Karpas-422 (cell line): ENCODE data around the gene SLC12A7. TPM values are rescaled to one million over a fixed set of nuclear protein-coding genes. Genes with fewer than 3 reads are reported as not detected.

Experiments used
- DNase-seq: peaks from one replicate; pipeline ENCODE4 v3.0.0-alpha.2; 2015
- H2AFZ ChIP-seq: fragments of 200-600 bp; sonication (generic); 2 replicates; pipeline ENCODE4 v1.6.1; 2014; ENCODE audit warnings: antibody characterized with exemption, low read length, mixed read lengths
- H3K27ac ChIP-seq: fragments of 200-600 bp; sonication (generic); 2 replicates; pipeline ENCODE4 v1.5.1; 2014; ENCODE audit warnings: mild to moderate bottlenecking, low read length, moderate library complexity
- H3K27me3 ChIP-seq: fragments of 200-600 bp; sonication (generic); 2 replicates; pipeline ENCODE4 v1.6.1; 2014; ENCODE audit warnings: low read length, mixed read lengths
- H3K36me3 ChIP-seq: fragments of 200-600 bp; sonication (generic); 2 replicates; pipeline ENCODE4 v1.6.1; 2014; ENCODE audit warnings: low read length, mixed read lengths; ENCODE audit not compliant: insufficient read depth
- H3K4me1 ChIP-seq: fragments of 200-600 bp; sonication (generic); 2 replicates; pipeline ENCODE4 v1.6.1; 2014; ENCODE audit warnings: mild to moderate bottlenecking, low read length, mixed read lengths
- H3K4me2 ChIP-seq: fragments of 200-600 bp; sonication (generic); 2 replicates; pipeline ENCODE4 v1.6.1; 2014; ENCODE audit warnings: low read length, low read depth, mild to moderate bottlenecking; ENCODE audit not compliant: poor library complexity, severe bottlenecking
- H3K4me3 ChIP-seq: fragments of 200-600 bp; sonication (generic); 2 replicates; pipeline ENCODE4 v1.5.1; 2014; ENCODE audit warnings: mild to moderate bottlenecking, antibody characterized with exemption, low read length, mixed read lengths
- H3K79me2 ChIP-seq: fragments of 200-600 bp; sonication (generic); 2 replicates; pipeline ENCODE4 v1.6.1; 2014; ENCODE audit warnings: mild to moderate bottlenecking, low read length, mixed read lengths
- H3K9ac ChIP-seq: fragments of 200-600 bp; sonication (generic); 2 replicates; pipeline ENCODE4 v1.6.0; 2014; ENCODE audit warnings: low read length
- H3K9me2 ChIP-seq: fragments of 200-600 bp; sonication (generic), shearing (Covaris generic); replicated peaks from 2 replicates; pipeline ENCODE4 v1.6.0; 2014; ENCODE audit warnings: mild to moderate bottlenecking, low read length, moderate library complexity; ENCODE audit not compliant: insufficient read depth
- H3K9me3 ChIP-seq: fragments of 300-700, 200-600 bp; sonication (generic); 2 replicates; pipeline ENCODE4 v1.6.1; 2014; ENCODE audit warnings: low read length, mixed read lengths
- H4K20me1 ChIP-seq: fragments of 200-600 bp; sonication (generic); 2 replicates; pipeline ENCODE4 v1.6.1; 2014; ENCODE audit warnings: mild to moderate bottlenecking, antibody characterized with exemption, low read length, low read depth; ENCODE audit not compliant: insufficient read depth
- total RNA-seq: library from RNA; depleted of rRNA; stranded (reverse); fragments of >200 nt; shearing (Covaris generic); gene quantifications from 2 replicates; pipeline ENCODE4 v1.2.3, GENCODE V29; 2014; ENCODE audit warnings: low replicate concordance

SLC12A7 gene
- total RNA-seq, 1 experiment from 2014 or later: not detected

DNA sequence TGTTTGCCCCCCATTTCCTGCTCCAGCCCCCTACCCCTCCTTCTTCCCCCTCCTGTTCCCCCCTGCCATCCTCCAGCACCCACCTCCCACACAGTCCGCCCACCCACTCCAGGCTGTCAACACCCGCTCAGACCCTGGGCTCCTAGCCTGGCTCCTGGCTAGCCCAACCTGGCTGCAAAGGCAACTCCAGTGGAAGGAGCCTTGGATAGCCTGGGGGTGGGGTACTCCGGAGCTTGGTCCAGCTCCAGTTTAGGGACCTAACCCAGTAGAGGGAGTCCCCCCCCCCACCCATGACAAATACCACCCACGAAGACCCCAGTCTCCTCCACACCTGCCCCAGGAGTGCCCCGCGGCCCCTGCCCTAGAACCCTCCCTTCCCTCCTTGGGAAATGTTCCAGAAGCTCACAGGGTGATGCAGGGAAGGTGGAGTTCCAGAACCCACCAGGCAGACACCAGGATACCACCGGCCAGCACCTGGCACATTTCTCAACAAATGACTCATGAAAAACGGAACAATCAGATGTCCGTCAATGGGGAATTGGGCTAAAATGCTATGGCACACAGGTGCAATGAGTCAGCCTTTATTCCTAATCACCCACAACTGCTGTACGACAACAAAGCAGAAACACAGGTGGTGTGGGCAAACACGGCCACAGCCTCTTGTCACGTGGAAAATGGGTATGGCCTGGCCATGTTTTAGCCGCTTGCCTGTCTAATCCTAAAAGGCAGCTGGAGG is 901 bp upstream of the SLC12A7 start:
- H3K9ac ChIP-seq: no peak overlapping the region
- H3K4me3 ChIP-seq: no peak overlapping the region
- H3K27ac ChIP-seq: no peak overlapping the region
- H3K27me3 ChIP-seq: no peaks in the 10 kb centered on the region
- no peaks in the 10 kb centered on the region for H3K9me2 ChIP-seq
- H3K79me2 ChIP-seq: no peaks in the 10 kb centered on the region
- peaks cover 6% of the 10 kb centered on the region; the same call in 1 of the 2 replicates for H3K4me1 ChIP-seq
- no peaks in the 10 kb centered on the region for H3K9me3 ChIP-seq
- no peaks in the 10 kb centered on the region for H4K20me1 ChIP-seq
- H2AFZ ChIP-seq: no peak overlapping the region
- H3K36me3 ChIP-seq: no peaks in the 10 kb centered on the region
- no peak for DNase-seq
- H3K4me2 ChIP-seq: no peak overlapping the region

DNA sequence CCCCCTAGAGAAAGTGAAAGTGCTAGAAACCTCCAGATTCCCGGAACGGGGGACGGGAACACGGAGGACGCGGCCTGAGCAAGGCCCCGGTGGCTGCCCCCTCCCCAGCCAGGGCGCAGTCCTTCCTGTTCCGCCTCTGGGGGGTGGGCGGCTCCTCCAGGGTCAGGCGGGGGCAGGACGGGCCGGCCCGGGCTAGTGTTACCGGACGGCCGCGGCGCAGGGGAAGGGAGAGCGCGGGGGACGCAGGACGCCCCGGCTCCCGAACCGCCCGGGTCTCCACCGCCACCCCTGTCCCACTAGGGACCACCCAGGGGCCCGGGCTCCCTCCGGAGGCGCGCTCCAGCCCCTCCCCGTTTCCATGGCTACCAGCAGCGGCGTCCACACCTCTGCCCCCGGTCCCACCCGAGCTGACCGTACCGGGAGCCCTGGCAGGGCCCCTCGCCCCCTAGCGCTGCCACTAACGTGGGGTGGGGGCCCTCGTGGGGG is 579 bp downstream of the SLC12A7 start:
- Histone ChIP-seq H2AFZ (no peak overlapping the region), H3K27me3 (no peaks in the 10 kb centered on the region), H3K9me3 (no peaks in the 10 kb centered on the region), H3K9me2 (no peaks in the 10 kb centered on the region), H3K4me2 (no peak overlapping the region), H3K27ac (no peak overlapping the region), H3K9ac (no peak overlapping the region), H3K79me2 (no peaks in the 10 kb centered on the region), H3K4me3 (no peak overlapping the region), H3K4me1 (no peaks in the 10 kb centered on the region), H3K36me3 (no peaks in the 10 kb centered on the region), H4K20me1 (no peaks in the 10 kb centered on the region)
- no peak for DNase-seq

DNA sequence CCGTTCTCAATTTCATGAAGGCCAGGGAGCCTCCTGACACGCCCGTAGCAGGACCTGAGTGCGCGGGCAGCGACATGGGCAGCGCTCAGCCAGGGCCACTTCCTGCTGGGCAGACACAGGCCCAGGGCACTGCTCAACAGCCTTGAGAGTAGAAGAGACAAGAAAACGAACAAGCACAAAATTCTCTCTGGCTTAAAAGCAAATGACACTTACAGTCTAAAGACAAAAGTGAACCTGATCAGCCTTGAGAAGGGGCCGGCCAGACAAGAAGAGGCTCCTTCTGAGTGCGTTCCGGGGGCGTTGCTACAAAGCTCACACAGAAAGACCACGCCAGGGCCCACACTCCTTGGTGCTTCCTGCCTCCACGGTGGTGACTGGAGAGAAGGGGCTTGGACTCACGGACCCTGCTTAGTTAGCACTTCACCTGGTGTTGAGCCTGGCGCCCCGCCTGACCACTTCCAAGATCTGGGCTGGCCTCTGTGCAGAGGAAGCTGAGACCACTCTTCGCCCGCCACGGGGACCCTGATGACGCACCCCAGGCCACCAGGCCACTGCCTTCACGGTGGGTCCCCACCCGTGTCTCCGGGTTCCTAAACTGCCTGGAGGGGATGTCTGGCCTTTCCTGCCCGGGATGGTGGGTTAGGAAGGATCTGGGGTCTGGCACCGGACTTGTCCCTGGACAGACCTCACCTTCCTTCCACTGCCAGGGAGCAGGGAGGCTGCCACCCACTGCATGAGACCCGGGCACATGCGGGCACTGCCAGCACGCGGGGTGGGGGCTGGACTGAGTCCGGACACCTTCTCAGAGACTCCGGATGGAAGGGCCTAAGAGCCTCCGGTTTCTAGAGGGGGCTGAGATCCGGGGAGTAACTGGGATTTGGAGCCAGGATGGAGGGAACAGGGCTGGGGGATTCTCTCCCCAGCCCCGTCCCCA is 1.3 kb downstream of the SLC12A7 start:
- Histone ChIP-seq H3K9ac (no peak overlapping the region), H3K9me3 (no peaks in the 10 kb centered on the region), H3K36me3 (no peaks in the 10 kb centered on the region), H4K20me1 (no peaks in the 10 kb centered on the region), H3K9me2 (no peaks in the 10 kb centered on the region), H3K4me2 (no peak overlapping the region), H2AFZ (no peak overlapping the region), H3K4me3 (no peak overlapping the region), H3K27me3 (no peaks in the 10 kb centered on the region), H3K4me1 (no peaks in the 10 kb centered on the region), H3K79me2 (no peaks in the 10 kb centered on the region), H3K27ac (no peak overlapping the region)
- DNase-seq: no peak

DNA sequence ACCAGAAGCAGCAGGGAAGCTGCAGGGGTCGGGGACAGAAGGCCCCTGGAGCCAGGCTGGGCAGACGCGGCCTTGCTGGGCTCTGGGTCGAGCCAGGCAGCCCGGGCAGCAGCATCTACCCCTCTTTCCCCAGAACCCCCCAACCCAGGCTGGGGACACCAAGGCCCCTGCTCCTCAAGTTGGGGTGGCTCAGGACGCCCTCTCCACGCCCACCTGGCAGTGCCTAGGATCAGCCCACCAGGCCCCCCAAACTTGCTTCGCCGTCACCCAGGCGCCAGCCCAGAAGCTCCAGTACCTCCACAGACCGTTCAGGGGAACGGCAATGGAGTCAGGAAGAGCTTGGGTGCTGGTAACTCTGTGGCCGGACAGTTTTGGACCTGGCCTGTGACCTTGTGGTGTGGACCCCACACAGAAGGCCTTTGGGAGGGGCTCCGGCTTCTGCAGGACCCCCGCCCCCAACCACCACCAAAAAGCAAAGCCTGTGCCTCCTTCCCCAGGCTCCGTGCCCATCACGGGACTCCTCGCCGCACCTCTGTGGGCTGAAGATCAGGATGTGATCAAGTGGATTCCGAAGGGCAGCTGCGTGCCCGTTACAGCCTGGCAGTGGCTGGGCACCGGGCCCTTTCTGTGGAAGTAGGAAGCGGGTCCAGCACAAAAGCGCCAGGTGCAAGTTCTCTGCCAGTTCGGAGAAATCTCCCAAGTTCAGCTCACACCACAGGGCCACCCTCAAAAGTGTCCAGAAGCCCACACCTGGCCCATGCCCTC is 2.1 kb downstream of the SLC12A7 start:
- Histone ChIP-seq H3K9ac (no peak overlapping the region), H3K4me1 (no peaks in the 10 kb centered on the region), H3K79me2 (no peaks in the 10 kb centered on the region), H3K27ac (no peak overlapping the region), H4K20me1 (no peaks in the 10 kb centered on the region), H3K27me3 (no peaks in the 10 kb centered on the region), H3K4me2 (no peak overlapping the region), H3K36me3 (no peaks in the 10 kb centered on the region), H3K9me2 (no peaks in the 10 kb centered on the region), H3K4me3 (no peak overlapping the region), H2AFZ (no peak overlapping the region), H3K9me3 (no peaks in the 10 kb centered on the region)
- DNase-seq: no peak

DNA sequence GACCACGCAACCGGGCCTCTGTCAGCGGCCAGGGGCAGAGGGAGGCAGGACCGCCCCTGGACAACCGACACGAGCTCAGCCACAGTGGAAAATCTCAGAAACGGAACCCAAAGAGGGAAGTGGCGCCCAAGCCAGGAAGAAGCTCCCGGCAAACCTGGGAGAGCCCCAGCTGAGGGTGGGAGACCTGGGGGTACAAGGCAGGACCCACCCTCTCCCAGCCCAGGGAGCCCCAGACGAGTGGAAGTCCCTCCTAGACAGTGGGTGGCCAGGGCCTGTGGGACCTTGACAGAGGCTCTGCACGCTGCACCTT is 3.0 kb downstream of the SLC12A7 start:
- H3K9ac ChIP-seq: no peak overlapping the region
- no peak overlapping the region for H2AFZ ChIP-seq
- no peaks in the 10 kb centered on the region for H3K36me3 ChIP-seq
- H3K79me2 ChIP-seq: no peaks in the 10 kb centered on the region
- no peaks in the 10 kb centered on the region for H3K9me3 ChIP-seq
- no peaks in the 10 kb centered on the region for H3K27me3 ChIP-seq
- H3K4me1 ChIP-seq: no peaks in the 10 kb centered on the region
- H3K4me3 ChIP-seq: no peak overlapping the region
- H3K4me2 ChIP-seq: no peak overlapping the region
- H3K9me2 ChIP-seq: no peaks in the 10 kb centered on the region
- H3K27ac ChIP-seq: no peak overlapping the region
- no peaks in the 10 kb centered on the region for H4K20me1 ChIP-seq
- DNase-seq: no peak

DNA sequence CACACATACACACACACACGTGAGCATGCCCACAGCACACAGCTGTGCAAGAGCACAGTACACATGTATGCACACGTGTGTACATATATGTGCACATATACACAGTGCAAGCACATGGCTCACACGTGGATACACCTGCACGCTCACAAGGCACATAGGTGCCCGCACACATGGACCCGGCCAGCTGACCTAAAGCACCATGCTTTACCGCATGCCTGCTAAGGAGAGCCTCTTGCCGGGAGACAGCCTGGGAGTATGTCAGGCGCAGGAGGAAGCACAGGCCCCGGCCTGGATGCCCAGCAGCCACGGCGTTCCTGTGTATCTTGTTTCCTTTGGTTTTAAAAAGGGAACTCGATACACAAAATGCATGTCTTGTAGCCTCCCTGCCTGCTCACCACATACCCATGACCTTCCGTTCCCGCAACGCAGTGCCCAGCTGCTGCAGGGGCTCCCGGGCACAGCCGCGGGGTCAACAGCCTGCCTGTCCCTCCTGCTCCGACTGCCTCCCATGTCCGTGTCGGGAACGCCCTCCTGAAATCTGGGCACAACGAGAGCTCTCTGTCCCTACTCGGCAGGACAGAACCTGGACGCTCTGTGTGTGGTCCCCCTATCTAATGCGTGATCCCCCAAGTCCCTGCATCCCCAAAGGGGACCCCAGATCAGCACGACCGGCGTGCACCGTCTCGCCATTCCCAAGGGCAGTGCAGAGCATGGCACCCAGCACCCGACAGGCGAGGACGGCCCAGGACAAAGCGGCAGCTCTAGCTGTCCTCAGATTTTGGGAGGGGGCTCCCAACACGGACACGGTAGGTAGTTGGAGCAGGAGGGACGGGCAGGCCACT is 3.6 kb downstream of the SLC12A7 start:
- H3K9me2 ChIP-seq: no peaks in the 10 kb centered on the region
- H3K9me3 ChIP-seq: no peaks in the 10 kb centered on the region
- no peak overlapping the region for H3K4me3 ChIP-seq
- H3K79me2 ChIP-seq: no peaks in the 10 kb centered on the region
- H3K4me2 ChIP-seq: no peak overlapping the region
- H3K9ac ChIP-seq: no peak overlapping the region
- no peak overlapping the region for H2AFZ ChIP-seq
- H3K27me3 ChIP-seq: no peaks in the 10 kb centered on the region
- no peaks in the 10 kb centered on the region for H3K4me1 ChIP-seq
- H4K20me1 ChIP-seq: no peaks in the 10 kb centered on the region
- no peaks in the 10 kb centered on the region for H3K36me3 ChIP-seq
- no peak for DNase-seq
- H3K27ac ChIP-seq: no peak overlapping the region

DNA sequence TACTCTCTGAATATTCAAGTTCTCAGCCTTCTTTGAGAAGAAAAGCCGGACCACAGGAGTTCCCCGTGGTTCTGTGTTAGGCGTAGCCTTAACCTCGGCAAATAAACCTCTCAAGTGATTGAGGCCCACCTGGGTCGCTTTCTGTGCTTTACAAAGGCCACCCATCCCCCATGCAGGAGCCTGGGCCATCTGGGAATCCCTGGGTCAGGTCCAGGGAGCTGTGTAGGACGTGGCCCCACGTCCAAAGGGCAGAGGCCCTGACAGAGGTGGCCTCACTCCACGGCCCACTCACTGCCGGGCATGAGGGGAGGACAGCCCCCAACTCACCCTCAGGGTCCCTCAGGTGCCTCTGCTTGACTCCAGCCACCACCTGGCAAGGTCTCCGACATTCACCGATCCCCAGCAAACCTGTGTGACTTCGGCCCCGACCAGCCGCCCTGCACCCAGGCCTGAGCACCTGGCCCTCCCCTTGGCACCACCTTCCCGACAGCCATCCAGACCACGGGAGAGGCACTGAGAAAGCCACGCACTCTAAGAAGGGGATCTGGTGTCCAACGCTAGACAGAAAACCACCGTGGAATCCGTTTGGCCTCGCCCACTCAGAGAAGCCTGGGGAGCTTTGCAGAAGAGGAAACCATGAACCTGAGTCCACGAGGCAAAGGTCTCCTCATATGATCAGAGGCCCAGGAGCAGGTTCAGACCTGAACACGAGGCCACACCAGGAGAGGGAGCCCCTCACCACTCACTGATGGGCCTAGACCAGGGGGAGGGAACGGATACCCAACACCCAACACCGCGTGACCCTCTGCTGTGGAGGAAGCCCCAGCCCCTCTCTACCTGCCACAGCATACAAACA is 4.5 kb downstream of the SLC12A7 start:
- DNase-seq: no peak
- Histone ChIP-seq H3K27ac (no peak overlapping the region), H3K27me3 (no peaks in the 10 kb centered on the region), H3K4me3 (no peak overlapping the region), H3K9me2 (no peaks in the 10 kb centered on the region), H4K20me1 (peaks cover 2% of the 10 kb centered on the region; the same call in 1 of the 2 replicates), H3K4me2 (no peak overlapping the region), H3K36me3 (no peaks in the 10 kb centered on the region), H3K4me1 (no peaks in the 10 kb centered on the region), H2AFZ (no peak overlapping the region), H3K9me3 (no peaks in the 10 kb centered on the region), H3K9ac (no peak overlapping the region), H3K79me2 (no peaks in the 10 kb centered on the region)
